HUES64 (cell line): ENCODE data around the gene SLC34A1.
A peak's percentile ranks its signal among the peaks of the same experiment; 100 is the strongest.
"Not testable (repeated sequence)": the region's sequence is repeated elsewhere in the genome, so short reads cannot be mapped to it uniquely, and the experiment has no call there.

Experiments used
- H3K27ac ChIP-seq: 2 replicates; pipeline ENCODE4 v1.7.0; 2013; ENCODE audit warnings: low read depth, low read length, inconsistent platforms
- H3K27me3 ChIP-seq: 2 replicates; pipeline ENCODE4 v1.6.1; 2013; ENCODE audit warnings: mild to moderate bottlenecking, low read length; ENCODE audit not compliant: insufficient read depth
- H3K36me3 ChIP-seq: 2 replicates; pipeline ENCODE4 v1.6.1; 2013; ENCODE audit warnings: mild to moderate bottlenecking, low read length; ENCODE audit not compliant: insufficient read depth
- H3K4me1 ChIP-seq: 2 replicates; pipeline ENCODE4 v1.6.1; 2013; ENCODE audit warnings: mild to moderate bottlenecking, low read length, moderate library complexity; ENCODE audit not compliant: insufficient read depth
- H3K4me3 ChIP-seq: 2 replicates; pipeline ENCODE4 v1.5.1; 2013; ENCODE audit warnings: mild to moderate bottlenecking, low read length, moderate library complexity
- H3K9ac ChIP-seq: 2 replicates; pipeline ENCODE4 v1.6.1; 2013; ENCODE audit warnings: mild to moderate bottlenecking, low read depth, low read length
- H3K9me3 ChIP-seq: 2 replicates; pipeline ENCODE4 v1.6.1; 2013; ENCODE audit warnings: low read depth, low read length; ENCODE audit not compliant: insufficient read depth
- WGBS: fragments of 150-250, 120-280 bp; methylation state at CpG from one replicate; pipeline ENCODE4 v1.1.7; 2013; ENCODE audit warnings: missing lambda C conversion rate; 5-methylcytosine and 5-hydroxymethylcytosine counted together

Gene SLC34A1

GRCh38 chr5:177369645-177370440 is 14.4 kb upstream of the SLC34A1 start:
- Histone ChIP-seq H3K9ac (no peak overlapping the region), H3K4me1 (peaks cover 18% of the 10 kb centered on the region), H3K27me3 (peaks cover 17% of the 10 kb centered on the region), H3K9me3 (no peaks in the 10 kb centered on the region), H3K4me3 (no peak overlapping the region), H3K36me3 (no peaks in the 10 kb centered on the region), H3K27ac (peak overlapping the region; percentile 51; the same call in 1 of the 2 replicates)
- 85% methylated on average over 11 of the region's 11 CpGs for WGBS

DNA sequence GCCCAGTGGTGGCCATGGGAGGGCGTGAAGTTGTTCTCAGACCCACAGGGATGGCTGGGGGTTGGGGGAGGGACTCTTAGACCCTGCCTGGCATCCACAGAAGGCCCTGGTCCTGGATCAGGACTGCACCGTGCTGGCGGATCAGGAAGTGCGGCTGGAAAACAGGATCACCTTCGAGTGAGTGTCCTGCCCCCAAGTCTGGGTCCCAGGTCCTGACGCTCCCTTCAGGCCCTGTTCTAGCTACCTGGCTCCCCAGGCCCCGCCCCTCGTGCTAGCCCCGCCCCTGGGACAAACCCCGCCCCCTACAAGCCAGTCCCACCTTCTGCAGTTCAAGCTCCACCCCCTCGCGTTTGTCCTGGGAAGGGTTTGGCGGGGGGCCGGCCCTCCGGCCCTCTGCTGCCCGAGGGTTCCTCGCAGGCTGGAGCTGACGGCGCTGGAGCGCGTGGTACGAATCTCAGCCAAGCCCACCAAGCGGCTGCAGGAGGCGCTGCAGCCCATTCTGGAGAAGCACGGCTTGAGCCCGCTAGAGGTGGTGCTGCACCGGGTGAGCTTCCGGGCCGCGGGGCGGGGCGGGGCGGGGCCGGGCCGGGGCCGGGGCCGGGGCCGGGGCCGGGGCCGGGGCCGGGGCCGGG is 13.6 kb upstream of the SLC34A1 start:
- Histone ChIP-seq H3K9ac (peak overlapping the region; percentile 81; the same call in 1 of the 2 replicates), H3K27me3 (peaks cover 17% of the 10 kb centered on the region), H3K36me3 (no peaks in the 10 kb centered on the region), H3K27ac (peak overlapping the region; percentile 51; the same call in 1 of the 2 replicates), H3K4me1 (peaks cover 18% of the 10 kb centered on the region), H3K9me3 (no peaks in the 10 kb centered on the region), H3K4me3 (peak overlapping the region; percentile 58)
- 7% methylated on average over 40 of the region's 42 CpGs for WGBS

DNA sequence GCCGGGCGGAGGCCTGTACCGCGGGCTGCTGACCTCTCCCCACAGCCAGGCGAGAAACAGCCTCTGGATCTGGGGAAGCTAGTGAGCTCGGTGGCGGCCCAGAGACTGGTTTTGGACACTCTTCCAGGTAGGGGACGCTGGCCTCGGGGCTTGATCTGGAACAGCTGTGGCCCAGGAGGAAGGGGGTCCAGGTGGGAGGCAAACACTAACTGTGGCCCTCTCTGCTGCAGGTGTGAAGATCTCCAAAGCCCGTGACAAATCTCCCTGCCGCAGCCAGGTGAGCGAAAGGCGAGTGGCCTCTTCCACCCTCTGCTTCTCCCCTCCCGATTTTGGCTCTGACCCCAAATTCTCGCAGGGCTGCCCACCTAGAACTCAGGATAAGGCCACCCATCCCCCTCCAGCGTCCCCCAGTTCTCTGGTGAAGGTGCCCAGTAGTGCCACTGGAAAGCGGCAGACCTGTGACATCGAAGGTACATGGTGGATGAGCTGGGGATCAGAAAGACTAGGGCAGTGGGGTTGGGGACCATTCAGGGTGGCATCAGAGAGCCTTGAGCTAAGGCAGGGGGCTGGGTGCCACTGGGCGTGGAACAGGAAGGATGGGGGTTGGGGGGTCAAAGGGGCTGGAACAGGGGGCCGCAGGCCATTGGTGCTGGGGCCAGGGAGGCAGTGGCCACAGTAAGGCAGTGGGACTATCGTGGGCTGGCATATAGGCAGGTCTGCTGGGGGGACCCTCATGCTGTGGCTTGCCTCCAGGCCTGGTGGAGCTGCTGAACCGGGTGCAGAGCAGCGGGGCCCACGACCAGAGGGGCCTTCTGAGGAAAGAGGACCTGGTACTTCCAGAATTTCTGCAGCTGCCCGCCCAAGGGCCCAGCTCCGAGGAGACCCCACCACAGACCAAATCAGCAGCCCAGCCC is 12.9 kb upstream of the SLC34A1 start:
- H3K4me1 ChIP-seq, result peaks cover 14% of the 10 kb centered on the region
- no peaks in the 10 kb centered on the region for H3K9me3 ChIP-seq
- H3K9ac ChIP-seq, result peak overlapping the region; percentile 81
- WGBS, result 53% methylated on average over 26 of the region's 26 CpGs
- H3K27ac ChIP-seq, result peak overlapping the region; percentile 55; the same call in 1 of the 2 replicates
- peak overlapping the region; percentile 58 for H3K4me3 ChIP-seq
- peaks cover 17% of the 10 kb centered on the region for H3K27me3 ChIP-seq
- H3K36me3 ChIP-seq, result no peaks in the 10 kb centered on the region

DNA sequence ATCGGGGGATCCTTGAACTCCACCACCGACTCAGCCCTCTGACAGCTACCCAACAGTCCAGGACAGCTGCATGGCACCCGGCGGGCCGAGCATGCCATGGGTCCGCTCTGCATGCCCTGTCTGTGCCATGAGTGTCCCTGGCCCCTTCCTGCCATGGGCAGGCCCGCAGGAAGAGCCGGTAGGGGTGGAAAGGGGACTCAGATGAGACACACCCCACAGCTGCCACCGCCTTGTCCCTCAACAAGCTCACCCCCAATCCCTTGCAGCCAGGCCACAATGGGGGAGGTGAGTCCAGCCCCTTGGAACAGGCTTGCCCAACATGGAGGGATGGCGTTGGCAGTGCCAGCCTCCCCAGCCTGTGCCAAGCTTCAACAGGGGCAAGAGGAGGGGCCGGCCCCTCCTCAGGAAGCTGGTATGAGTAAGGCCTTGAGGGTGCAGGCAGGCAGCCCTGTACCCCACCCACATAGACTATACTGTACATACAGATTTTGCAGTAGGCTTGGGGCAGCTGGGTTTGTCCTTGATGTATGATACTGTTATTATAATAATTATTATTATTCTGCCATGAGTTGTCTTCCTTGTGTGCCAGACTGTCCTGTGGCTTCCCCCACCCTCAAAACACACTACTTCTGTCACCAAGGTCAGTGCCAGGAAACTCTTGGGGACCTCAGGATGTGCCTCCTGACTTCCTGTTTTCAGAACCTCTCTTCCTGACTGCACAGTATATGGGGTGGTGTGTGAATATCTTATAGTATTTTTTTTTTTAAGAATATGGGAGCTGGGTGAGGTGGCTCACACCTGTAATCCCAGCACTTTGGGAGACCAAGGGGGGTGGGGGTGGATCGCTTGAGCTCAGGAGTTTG is 12.0 kb upstream of the SLC34A1 start:
- no peak overlapping the region for H3K9ac ChIP-seq
- H3K9me3 ChIP-seq, result no peaks in the 10 kb centered on the region
- no peak overlapping the region for H3K4me3 ChIP-seq
- H3K36me3 ChIP-seq, result no peaks in the 10 kb centered on the region
- H3K27me3 ChIP-seq, result peaks cover 16% of the 10 kb centered on the region
- H3K4me1 ChIP-seq, result peaks cover 12% of the 10 kb centered on the region; the same call in 1 of the 2 replicates
- 93% methylated on average over 12 of the region's 12 CpGs for WGBS
- H3K27ac ChIP-seq, result no peak overlapping the region

DNA sequence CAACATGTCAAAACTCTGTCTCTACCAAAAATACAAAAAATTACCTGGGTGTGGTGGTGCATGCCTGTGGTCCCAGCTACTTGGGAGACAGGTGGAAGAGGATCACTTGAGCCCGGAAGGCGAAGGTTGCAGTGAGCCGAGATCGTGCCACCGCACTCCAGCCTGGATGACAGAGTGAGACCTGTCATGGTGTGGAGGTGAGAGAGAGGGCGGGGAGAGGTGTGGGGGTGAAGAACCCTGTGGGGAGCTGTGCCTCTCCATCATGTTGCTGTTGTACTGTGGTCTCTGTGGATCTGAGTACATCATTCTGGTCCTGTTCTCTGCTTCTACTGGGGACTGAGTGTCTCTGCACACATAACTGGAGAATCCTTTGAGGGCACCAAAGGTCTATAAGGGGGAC is 11.3 kb upstream of the SLC34A1 start:
- H3K4me1 ChIP-seq, result peaks cover 12% of the 10 kb centered on the region; the same call in 1 of the 2 replicates
- 87% methylated on average over 6 of the region's 6 CpGs for WGBS
- no peaks in the 10 kb centered on the region for H3K36me3 ChIP-seq

GRCh38 chr5:177373806-177374205 is 10.4 kb upstream of the SLC34A1 start:
- peak overlapping the region; percentile 20; the same call in 1 of the 2 replicates for H3K9ac ChIP-seq
- H3K4me3 ChIP-seq, result no peak overlapping the region
- no peaks in the 10 kb centered on the region for H3K36me3 ChIP-seq
- H3K9me3 ChIP-seq, result no peaks in the 10 kb centered on the region
- no peak overlapping the region for H3K27ac ChIP-seq
- 0 out of 2 replicates have a peak, but pooled peaks cover under 1% of the 10 kb centered on the region for H3K27me3 ChIP-seq
- WGBS, result 62% methylated on average over 6 of the region's 6 CpGs
- peaks cover 12% of the 10 kb centered on the region; the same call in 1 of the 2 replicates for H3K4me1 ChIP-seq

More for the DNA sequence above, 11.3 kb upstream of the SLC34A1 start:
- Histone ChIP-seq H3K4me3 (no peak overlapping the region), H3K9ac (no peak overlapping the region), H3K9me3 (no peaks in the 10 kb centered on the region), H3K27ac (no peak overlapping the region), H3K27me3 (peaks cover 10% of the 10 kb centered on the region)

- Histone ChIP-seq H3K9ac (no peak overlapping the region), H3K27ac (no peak overlapping the region), H3K9me3 (no peaks in the 10 kb centered on the region), H3K27me3 (no peaks in the 10 kb centered on the region), H3K4me3 (no peak overlapping the region), H3K36me3 (no peaks in the 10 kb centered on the region), H3K4me1 (peaks cover 12% of the 10 kb centered on the region; the same call in 1 of the 2 replicates)
- WGBS, result 74% methylated on average over 5 of the region's 5 CpGs
Observed at GRCh38 chr5:177374211-177374610, 10.0 kb upstream of the SLC34A1 start.

GRCh38 chr5:177375516-177375915 is 8.7 kb upstream of the SLC34A1 start:
- H3K4me3 ChIP-seq, H3K36me3 ChIP-seq, H3K9me3 ChIP-seq, H3K9ac ChIP-seq, H3K27ac ChIP-seq, H3K27me3 ChIP-seq, H3K4me1 ChIP-seq: not testable (repeated sequence)
- WGBS, result 92% methylated on average over 5 of the region's 5 CpGs

DNA sequence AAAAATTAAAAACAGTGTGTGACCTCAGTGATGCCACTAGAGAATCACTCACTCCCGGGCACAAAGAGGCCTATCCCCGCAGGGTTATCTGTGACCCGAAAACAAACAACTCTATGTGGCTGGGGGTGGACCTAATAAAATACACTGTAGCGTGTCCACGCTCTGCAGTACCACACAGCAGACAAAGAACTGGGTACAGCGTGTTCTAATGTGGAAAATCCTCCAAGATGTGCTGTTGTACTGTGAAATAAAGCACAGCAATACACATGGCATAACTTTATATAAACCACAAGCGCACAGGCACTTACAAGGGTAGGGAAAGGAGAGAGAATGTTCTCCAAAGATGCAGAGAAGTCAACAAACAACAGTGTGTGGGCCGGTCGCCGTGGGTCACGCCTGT is 8.1 kb upstream of the SLC34A1 start:
- no peak overlapping the region for H3K9ac ChIP-seq
- H3K27me3 ChIP-seq, result no peaks in the 10 kb centered on the region
- no peaks in the 10 kb centered on the region for H3K9me3 ChIP-seq
- peaks cover 7% of the 10 kb centered on the region; the same call in 1 of the 2 replicates for H3K4me1 ChIP-seq
- H3K27ac ChIP-seq, result no peak overlapping the region
- H3K4me3 ChIP-seq, result no peak overlapping the region
- WGBS, result 93% methylated on average over 11 of the region's 11 CpGs
- no peaks in the 10 kb centered on the region for H3K36me3 ChIP-seq
